SK-N-SH treated with all-trans-retinoic acid at 6 μM for 48 hours (cell line): Measurements from ENCODE around the gene LDB2.

Experiments used
- BACH2 ChIP-seq: fragments of 250-450 bp; sonication (Bioruptor Pico); IDR thresholded peaks from 2 replicates; pipeline ENCODE4 v1.9.0; 2021; ENCODE audit warnings: mild to moderate bottlenecking, borderline replicate concordance
- ESRRG ChIP-seq: fragments of 250-450 bp; sonication (Bioruptor Pico); IDR thresholded peaks from 2 replicates; pipeline ENCODE4 v1.6.1; 2021; ENCODE audit warnings: mild to moderate bottlenecking
- GLIS3 ChIP-seq: fragments of 250-450 bp; sonication (Bioruptor Pico); IDR thresholded peaks from 2 replicates; pipeline ENCODE4 v1.5.0; 2020; ENCODE audit warnings: mild to moderate bottlenecking, moderate library complexity
- OSR1 ChIP-seq: fragments of 250-450 bp; sonication (Bioruptor Pico); IDR thresholded peaks from 2 replicates; pipeline ENCODE4 v1.8.0; 2022; ENCODE audit warnings: moderate library complexity, mild to moderate bottlenecking, inconsistent platforms
- PPARA ChIP-seq: fragments of 250-450 bp; sonication (Bioruptor Pico); IDR thresholded peaks from 2 replicates; pipeline ENCODE4 v1.5.0; 2020; ENCODE audit warnings: mild to moderate bottlenecking, borderline replicate concordance
- RARB ChIP-seq: fragments of 250-450 bp; sonication (Bioruptor Pico); IDR thresholded peaks from 2 replicates; pipeline ENCODE4 v1.8.0; 2021; ENCODE audit warnings: mild to moderate bottlenecking, moderate library complexity
- TOX ChIP-seq: fragments of 250-450 bp; sonication (Bioruptor Pico); IDR thresholded peaks from 2 replicates; pipeline ENCODE4 v1.8.0; 2021; ENCODE audit warnings: mild to moderate bottlenecking, moderate library complexity, borderline replicate concordance
- ZFP3 ChIP-seq: fragments of 250-450 bp; sonication (Bioruptor Pico); IDR thresholded peaks from 2 replicates; pipeline ENCODE4 v1.5.0; 2020; ENCODE audit warnings: mild to moderate bottlenecking, moderate library complexity
- ZNF8 ChIP-seq: fragments of 450-650 bp; formaldehyde crosslinking; IDR thresholded peaks from 2 replicates; pipeline ENCODE4 v1.5.0; 2020; ENCODE audit warnings: mild to moderate bottlenecking, moderate library complexity
- TF ChIP-seq, protein P1 (sequence below): fragments of 250-450 bp; sonication (Bioruptor Pico); IDR thresholded peaks from 2 replicates; pipeline ENCODE4 v1.8.0; 2020; ENCODE audit warnings: mild to moderate bottlenecking, moderate library complexity, borderline replicate concordance
- TF ChIP-seq, protein P2 (sequence below): fragments of 250-450 bp; sonication (Bioruptor Pico); IDR thresholded peaks from 2 replicates; pipeline ENCODE4 v1.8.0; 2021; ENCODE audit warnings: low read depth, mild to moderate bottlenecking, moderate library complexity, borderline replicate concordance
- TF ChIP-seq, protein P3 (sequence below): fragments of 250-450 bp; sonication (Bioruptor Pico); IDR thresholded peaks from 2 replicates; pipeline ENCODE4 v1.5.1; 2021; ENCODE audit warnings: mild to moderate bottlenecking, moderate library complexity

DNA sequence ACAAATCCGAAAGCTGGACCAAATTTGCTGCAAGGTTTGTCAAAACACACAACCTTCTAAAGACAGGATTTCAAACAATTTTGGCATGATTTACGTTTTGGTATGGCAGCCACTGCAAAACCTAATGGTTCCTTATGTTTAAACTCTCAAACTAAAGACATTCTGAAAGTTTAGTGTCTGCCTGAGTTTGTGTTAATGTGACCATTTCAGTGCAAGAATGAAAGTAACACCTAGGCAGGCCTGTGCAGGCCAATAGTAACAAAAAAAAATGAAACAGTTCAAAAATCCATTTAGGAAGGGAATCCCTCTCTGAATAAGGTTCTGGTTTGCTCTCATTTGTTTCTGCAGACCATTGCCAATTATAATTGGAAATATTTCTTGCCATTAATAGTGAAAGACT is 1.9 kb upstream of the LDB2 start:
- TF ChIP-seq ZFP3 (CRISPR knock-in tag) (no peak), RARB (CRISPR knock-in tag) (no peak), TOX (no peak), PPARA (CRISPR knock-in tag) (no peak), GLIS3 (CRISPR knock-in tag) (no peak), OSR1 (no peak), ZNF8 (CRISPR knock-in tag) (no peak), ESRRG (CRISPR knock-in tag) (no peak), BACH2 (CRISPR knock-in tag) (no peak)
- TF ChIP-seq, protein P1, sequence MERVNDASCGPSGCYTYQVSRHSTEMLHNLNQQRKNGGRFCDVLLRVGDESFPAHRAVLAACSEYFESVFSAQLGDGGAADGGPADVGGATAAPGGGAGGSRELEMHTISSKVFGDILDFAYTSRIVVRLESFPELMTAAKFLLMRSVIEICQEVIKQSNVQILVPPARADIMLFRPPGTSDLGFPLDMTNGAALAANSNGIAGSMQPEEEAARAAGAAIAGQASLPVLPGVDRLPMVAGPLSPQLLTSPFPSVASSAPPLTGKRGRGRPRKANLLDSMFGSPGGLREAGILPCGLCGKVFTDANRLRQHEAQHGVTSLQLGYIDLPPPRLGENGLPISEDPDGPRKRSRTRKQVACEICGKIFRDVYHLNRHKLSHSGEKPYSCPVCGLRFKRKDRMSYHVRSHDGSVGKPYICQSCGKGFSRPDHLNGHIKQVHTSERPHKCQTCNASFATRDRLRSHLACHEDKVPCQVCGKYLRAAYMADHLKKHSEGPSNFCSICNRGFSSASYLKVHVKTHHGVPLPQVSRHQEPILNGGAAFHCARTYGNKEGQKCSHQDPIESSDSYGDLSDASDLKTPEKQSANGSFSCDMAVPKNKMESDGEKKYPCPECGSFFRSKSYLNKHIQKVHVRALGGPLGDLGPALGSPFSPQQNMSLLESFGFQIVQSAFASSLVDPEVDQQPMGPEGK (CRISPR knock-in tag) = no peak
- TF ChIP-seq, protein P2, sequence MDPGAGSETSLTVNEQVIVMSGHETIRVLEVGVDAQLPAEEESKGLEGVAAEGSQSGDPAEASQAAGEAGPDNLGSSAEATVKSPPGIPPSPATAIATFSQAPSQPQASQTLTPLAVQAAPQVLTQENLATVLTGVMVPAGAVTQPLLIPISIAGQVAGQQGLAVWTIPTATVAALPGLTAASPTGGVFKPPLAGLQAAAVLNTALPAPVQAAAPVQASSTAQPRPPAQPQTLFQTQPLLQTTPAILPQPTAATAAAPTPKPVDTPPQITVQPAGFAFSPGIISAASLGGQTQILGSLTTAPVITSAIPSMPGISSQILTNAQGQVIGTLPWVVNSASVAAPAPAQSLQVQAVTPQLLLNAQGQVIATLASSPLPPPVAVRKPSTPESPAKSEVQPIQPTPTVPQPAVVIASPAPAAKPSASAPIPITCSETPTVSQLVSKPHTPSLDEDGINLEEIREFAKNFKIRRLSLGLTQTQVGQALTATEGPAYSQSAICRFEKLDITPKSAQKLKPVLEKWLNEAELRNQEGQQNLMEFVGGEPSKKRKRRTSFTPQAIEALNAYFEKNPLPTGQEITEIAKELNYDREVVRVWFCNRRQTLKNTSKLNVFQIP (CRISPR knock-in tag) = no peak
- TF ChIP-seq, protein P3, sequence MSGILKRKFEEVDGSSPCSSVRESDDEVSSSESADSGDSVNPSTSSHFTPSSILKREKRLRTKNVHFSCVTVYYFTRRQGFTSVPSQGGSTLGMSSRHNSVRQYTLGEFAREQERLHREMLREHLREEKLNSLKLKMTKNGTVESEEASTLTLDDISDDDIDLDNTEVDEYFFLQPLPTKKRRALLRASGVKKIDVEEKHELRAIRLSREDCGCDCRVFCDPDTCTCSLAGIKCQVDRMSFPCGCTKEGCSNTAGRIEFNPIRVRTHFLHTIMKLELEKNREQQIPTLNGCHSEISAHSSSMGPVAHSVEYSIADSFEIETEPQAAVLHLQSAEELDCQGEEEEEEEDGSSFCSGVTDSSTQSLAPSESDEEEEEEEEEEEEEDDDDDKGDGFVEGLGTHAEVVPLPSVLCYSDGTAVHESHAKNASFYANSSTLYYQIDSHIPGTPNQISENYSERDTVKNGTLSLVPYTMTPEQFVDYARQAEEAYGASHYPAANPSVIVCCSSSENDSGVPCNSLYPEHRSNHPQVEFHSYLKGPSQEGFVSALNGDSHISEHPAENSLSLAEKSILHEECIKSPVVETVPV (CRISPR knock-in tag) = no peak
